ENCODE measurements around the gene RASGRP1.

Gene RASGRP1

DNA sequence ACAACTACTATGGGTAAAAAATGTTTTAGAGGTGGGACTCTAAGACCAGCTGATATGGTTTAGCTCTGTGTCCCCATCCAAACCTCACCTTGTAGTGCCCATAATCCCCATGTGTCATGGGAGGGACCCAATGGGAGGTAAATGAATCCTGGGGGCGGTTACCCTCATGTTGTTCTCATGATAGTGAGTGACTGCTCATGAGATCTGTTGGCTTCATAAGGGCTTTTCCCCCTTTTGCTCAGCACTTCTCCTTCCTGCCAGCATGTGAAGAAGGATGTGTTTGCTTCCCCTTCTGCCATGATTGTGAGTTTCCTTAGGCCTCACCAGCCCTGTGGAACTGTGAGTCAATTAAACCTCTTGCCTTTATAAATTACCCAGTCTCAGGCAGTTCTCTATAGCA, 65.0 kb downstream of the RASGRP1 start:
- no peak for DNase-seq

GRCh38 chr15:38496151-38496550, 68.5 kb downstream of the RASGRP1 start:
- DNase-seq, result no peak

DNA sequence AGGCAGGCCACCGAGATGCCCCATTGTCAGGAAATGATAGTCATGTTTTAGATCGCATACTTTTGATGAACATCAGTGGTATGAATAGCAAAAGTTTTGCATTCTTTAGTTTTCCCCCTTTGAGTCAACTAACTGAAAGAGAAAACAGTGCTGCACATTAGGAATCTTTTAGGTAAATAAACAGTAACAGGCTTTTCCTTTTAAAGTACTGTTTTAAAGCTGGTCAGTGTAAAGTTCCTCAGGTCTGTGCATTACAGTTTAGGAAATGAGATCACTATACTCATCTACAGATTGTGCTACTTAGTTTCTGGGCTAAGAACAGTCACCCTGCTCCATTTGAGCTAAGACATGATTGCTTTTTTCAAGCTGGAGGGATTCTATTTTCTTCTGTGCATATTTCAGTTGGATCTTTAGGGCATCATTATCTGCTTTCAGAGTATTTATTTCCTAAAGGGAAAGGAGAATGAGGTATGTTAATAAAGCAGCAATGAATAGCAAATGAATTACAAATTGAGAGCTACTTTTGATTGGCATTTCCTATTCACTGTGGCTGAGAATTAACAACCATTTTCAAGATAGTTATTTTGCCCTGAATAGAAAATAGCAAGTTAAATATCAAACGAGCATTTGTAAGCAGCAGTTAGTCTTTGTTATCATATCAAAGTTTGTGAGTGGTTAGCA, 74.2 kb downstream of the RASGRP1 start:
- DNase-seq, result no peak

DNA sequence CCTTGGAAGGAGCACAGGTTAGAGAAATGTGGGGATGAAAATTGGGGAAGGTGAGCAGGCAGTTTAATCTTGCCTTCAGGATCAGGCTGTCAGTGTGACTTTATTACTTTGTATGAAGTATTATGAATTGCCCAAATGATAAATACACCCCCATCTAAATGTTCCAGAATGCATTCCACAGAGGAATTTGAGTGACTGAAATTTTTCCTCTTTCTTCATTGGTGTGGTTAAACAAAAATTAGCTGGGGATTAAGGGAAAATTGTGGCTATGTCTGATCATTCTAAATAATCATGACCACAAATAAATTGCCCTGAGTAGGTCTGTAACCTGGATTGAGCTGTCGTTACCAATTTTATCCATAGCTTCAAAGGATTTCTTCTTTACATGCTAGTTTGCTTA, 77.2 kb downstream of the RASGRP1 start:
- DNase-seq, result no peak

- no peak for DNase-seq
Measured at GRCh38 chr15:38486936-38487335, 77.7 kb downstream of the RASGRP1 start.

- DNase-seq, result no peak
Measured at GRCh38 chr15:38482572-38482971, 82.0 kb downstream of the RASGRP1 start.

DNA sequence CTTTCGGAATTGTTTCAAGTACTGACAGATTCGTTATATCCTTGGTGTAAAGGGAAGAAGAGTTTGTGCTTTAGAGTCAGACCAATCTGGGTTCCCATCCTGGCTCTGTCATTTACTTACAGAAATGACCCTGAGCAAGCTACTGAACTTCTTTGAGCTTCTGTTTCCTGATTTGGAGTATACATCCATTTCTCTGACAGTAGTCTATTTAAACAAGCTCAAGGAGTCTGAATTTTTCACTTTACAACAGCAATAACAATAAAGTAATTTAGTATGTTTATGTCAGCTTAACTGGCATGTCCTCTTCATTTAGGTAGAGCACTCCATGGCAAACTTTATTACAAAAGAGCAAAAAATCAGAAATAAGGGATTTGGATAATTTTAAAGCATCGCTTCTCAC, 82.9 kb downstream of the RASGRP1 start:
- DNase-seq, result no peak

- DNase-seq, result no peak
Measured at GRCh38 chr15:38481113-38481512, 83.5 kb downstream of the RASGRP1 start.

DNA sequence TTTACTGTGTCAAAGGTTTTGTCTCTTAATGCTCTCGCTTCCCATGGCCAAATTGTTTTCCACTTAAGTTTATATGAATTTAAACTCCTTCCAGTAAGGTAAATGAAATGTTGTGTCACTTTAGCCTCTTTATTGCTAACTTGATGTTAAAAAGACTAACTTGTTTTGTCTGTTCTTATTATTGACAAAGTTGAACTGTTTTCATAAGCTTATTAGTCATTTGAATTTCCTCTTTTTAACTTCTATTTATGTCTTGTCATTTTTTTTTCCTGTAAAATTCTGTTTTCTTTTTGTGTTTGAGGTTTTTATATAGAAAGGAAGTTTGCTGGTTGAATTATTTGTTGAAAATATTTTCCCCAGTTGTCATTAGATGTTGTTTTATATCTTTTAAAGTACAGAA, 84.9 kb downstream of the RASGRP1 start:
- no peak for DNase-seq

- DNase-seq, result no peak
Measured at GRCh38 chr15:38479266-38479665, 85.3 kb downstream of the RASGRP1 start.

- no peak for DNase-seq
Measured at GRCh38 chr15:38477637-38478036, 87.0 kb downstream of the RASGRP1 start.

- DNase-seq, result no peak
Measured at GRCh38 chr15:38476120-38476519, 88.5 kb downstream of the RASGRP1 start.

- DNase-seq, result no peak
Measured at GRCh38 chr15:38475361-38475760, 89.3 kb downstream of the RASGRP1 start.

DNA sequence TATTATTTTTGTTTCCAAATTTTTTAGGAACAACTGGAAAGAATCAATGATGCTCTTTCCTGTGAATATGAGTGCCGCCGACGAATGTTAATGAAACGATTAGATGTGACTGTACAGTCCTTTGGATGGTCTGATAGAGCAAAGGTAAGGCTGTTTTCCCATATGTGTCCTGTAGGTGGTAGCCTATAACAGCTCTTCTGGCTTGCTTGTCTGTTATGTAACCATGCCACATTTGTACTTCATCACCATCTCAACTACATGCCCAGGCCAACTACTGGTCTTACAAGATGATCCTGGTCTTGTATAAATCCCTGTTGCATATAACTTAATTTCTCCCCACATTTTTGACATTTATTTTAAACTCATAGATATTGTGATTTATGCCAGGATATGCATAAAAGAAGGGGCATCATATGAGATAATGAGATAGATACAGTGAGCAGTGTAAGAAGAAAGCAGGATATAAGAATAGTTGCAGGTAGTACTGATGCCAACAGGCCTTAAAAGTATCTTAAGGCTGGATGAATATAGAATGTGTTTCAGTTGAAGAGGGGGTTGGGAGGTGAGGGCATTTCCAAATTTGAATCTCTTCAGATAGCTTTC, 90.4 kb downstream of the RASGRP1 start:
- DNase-seq, result no peak

DNA sequence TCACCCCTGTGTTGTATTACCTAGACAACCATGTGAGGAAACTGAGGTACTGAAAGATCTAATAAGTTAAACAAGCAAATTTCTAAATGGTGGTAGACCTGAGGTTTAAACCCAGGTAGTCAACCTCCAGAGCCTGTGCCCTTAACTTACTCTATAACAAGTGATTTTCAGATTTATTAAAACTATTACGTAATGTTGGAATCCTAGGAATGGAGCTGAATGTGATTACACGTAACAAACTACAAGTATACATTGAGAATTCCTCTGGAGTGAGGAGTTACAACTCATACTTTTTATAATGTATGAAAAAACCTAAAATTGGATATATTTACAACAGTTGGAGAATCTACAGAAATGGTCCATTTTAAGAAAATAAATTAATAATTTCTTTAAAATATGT, 92.6 kb downstream of the RASGRP1 start:
- DNase-seq, result no peak

DNA sequence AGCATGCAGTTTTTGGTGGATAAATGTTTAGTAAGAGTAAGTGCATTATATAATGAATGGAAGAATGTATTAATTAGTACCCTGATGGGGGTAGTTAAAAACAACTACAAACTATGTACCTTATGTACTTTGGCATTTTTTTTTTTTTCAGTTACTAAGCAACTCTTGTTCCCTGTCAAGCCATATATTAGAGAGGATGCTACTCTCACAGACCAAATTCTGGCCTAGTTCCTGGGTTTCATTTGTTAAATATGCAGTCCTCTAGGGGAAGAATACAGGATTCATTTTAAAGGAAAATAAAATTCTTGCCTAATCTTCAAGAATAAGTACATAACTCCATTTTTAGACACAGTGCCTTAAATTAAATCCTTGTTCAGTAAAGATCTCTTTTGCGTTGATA, 93.8 kb downstream of the RASGRP1 start:
- DNase-seq, result no peak

DNA sequence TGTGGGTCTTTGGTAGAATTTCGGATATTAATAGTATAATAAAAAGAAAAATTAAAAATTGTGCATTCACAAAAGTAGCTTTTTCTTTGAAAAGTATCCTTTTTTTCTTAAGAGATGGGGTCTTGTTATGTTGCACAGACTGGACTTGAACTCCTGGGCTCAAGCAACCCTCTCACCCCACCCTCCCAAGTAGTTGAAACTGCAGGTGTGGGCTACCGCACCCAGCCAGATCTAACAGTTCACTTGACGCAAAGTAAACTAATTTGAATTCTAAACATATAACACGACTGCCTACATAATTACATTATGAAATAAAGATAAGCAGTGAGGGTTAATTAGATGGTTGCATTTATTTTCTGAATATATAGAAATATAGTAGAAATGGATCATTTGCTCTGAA, 99.9 kb downstream of the RASGRP1 start:
- DNase-seq, result no peak

GRCh38 chr15:38463893-38464292, 100.7 kb downstream of the RASGRP1 start:
- DNase-seq, result no peak

GRCh38 chr15:38461066-38461833, 103.4 kb downstream of the RASGRP1 start:
- DNase-seq, result no peak

GRCh38 chr15:38460543-38460942, 104.1 kb downstream of the RASGRP1 start:
- no peak for DNase-seq

DNA sequence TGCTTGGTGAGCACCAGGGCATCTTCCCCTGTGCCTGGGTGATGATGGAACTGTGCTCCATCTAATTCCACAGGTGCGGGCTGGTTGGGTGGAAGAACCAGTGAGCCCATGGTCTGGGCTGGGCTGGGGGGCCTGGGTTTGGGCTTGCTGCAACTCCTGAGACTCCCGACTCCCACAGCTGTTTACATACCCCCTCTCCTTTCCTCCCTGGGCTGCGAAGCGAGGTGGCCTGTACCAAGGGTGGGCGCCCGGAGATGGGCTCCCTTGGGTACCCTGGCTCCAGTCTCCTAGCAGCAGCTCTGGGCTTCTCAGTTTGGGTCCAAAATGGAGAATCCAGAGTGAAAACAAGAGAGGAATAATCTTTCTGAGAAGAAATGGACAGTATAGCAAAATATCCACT, 105.1 kb downstream of the RASGRP1 start:
- DNase-seq, result no peak

DNA sequence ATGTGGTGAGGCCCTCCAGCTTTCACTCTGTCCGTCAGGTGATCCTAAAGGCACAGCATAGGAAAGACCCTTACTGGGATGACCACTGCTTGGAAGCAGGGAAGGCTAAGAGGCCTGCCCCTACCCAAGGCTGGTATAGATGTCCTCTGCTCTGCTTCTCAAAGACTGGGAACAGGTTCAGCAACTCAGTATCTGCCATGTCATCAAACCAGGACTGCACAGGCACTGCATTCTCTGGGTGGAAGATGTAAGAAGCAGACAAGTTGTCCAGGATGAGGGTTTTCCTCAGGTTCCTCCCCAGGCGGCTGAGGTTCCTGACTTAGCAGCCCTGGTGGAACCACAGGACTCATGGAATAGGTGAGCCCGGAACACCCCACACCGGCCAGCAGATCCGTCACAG, 106.0 kb downstream of the RASGRP1 start:
- DNase-seq, result no peak

GRCh38 chr15:38455092-38455491, 109.5 kb downstream of the RASGRP1 start:
- DNase-seq, result no peak

GRCh38 chr15:38454696-38455090, 109.9 kb downstream of the RASGRP1 start:
- DNase-seq, result no peak

Data from activated CD4-positive, CD25-positive, alpha-beta regulatory T cell (primary cell).